Ascending aorta (tissue), 2 donors: ENCODE measurements around the gene PPP1R2. TPM values are rescaled to one million over a fixed set of nuclear protein-coding genes. Genes with fewer than 3 reads are reported as not detected.

Experiments
- DNase-seq, 2 donors: peaks; one replicate each; pipeline ENCODE4 v3.0.0-alpha.2; 2019; ENCODE audit warnings: low spot score in 2 of 2
- H3K27ac ChIP-seq, 2 donors: fragments of 200-600 bp; sonication (generic); one replicate each; pipeline ENCODE4 v1.5.1; 2016 to 2017; ENCODE audit warnings: mild to moderate bottlenecking in 1 of 2
- H3K27me3 ChIP-seq: fragments of 200-600 bp; sonication (generic); one replicate; pipeline ENCODE4 v1.5.1; 2017
- H3K36me3 ChIP-seq, 2 donors: fragments of 200-600 bp; sonication (generic); one replicate each; pipeline ENCODE4 v1.5.1; 2016
- H3K4me1 ChIP-seq, 2 donors: fragments of 200-600 bp; sonication (generic); one replicate each; pipeline ENCODE4 v1.5.1; 2016 to 2017; ENCODE audit warnings: mild to moderate bottlenecking in 1 of 2
- H3K4me3 ChIP-seq, 2 donors: fragments of 200-600 bp; sonication (generic); one replicate each; pipeline ENCODE4 v1.5.1; 2016 to 2017; ENCODE audit warnings: mild to moderate bottlenecking in 1 of 2
- H3K9me3 ChIP-seq, 2 donors: fragments of 200-600 bp; sonication (generic); one replicate each; pipeline ENCODE4 v1.5.1; 2016
- CTCF ChIP-seq, 3 experiments: fragments of 200-600 bp in 2 of 3; fragments of 450-650 bp in 1 of 3; sonication (generic) in 2 of 3; IDR thresholded peaks; one replicate each; pipeline ENCODE4 v1.5.1; 2016 to 2019; ENCODE audit warnings: antibody characterized with exemption in 3 of 3, mild to moderate bottlenecking in 1 of 3, moderate library complexity in 1 of 3
- intact Hi-C: fragments of 100-400 bp; cut with DNase I; formaldehyde crosslinking; loops from one replicate; pipeline ENCODE4 v1.15.1; 2023
- total RNA-seq: library from RNA; depleted of rRNA; stranded (reverse); fragments of >200 nt; gene quantifications from one replicate; pipeline ENCODE4 v1.1.0, GENCODE V29; 2016

Gene PPP1R2
- total RNA-seq, 1 donor from 2014 or later, result 62.3 TPM

GRCh38 chr3:195571361-195571760 is 28.2 kb upstream of the PPP1R2 start:
- Histone ChIP-seq H3K4me1 (no peaks in the 10 kb centered on the region), H3K4me3 (no peak overlapping the region), H3K27ac (no peak overlapping the region), H3K36me3 (no peaks in the 10 kb centered on the region), H3K27me3 (no peaks in the 10 kb centered on the region), H3K9me3 (no peaks in the 10 kb centered on the region)
- intact Hi-C loops, result no loop called here
- no peak for DNase-seq
- no peak for TF ChIP-seq CTCF (IDR thresholded peaks at IDR 0.05)

GRCh38 chr3:195570912-195571311 is 27.8 kb upstream of the PPP1R2 start:
- intact Hi-C loops, result no loop called here
- H3K27me3 ChIP-seq, result no peaks in the 10 kb centered on the region
- H3K27ac ChIP-seq, result no peak overlapping the region
- H3K9me3 ChIP-seq, result no peaks in the 10 kb centered on the region
- DNase-seq, result no peak
- no peaks in the 10 kb centered on the region for H3K4me1 ChIP-seq
- H3K36me3 ChIP-seq, result no peaks in the 10 kb centered on the region
- no peak for TF ChIP-seq CTCF (IDR thresholded peaks at IDR 0.05)
- no peak overlapping the region for H3K4me3 ChIP-seq

GRCh38 chr3:195570344-195570743 is 27.2 kb upstream of the PPP1R2 start:
- H3K9me3 ChIP-seq, result no peaks in the 10 kb centered on the region
- H3K27me3 ChIP-seq, result no peaks in the 10 kb centered on the region
- intact Hi-C loops, result no loop called here

GRCh38 chr3:195568630-195569029 is 25.5 kb upstream of the PPP1R2 start:
- Histone ChIP-seq H3K27ac (no peak overlapping the region), H3K27me3 (no peaks in the 10 kb centered on the region), H3K36me3 (no peaks in the 10 kb centered on the region), H3K4me3 (no peak overlapping the region), H3K9me3 (no peaks in the 10 kb centered on the region), H3K4me1 (no peaks in the 10 kb centered on the region)
- no peak for DNase-seq
- intact Hi-C loops, result no loop called here
- TF ChIP-seq CTCF (IDR thresholded peaks at IDR 0.05), result no peak

More at GRCh38 chr3:195570344-195570743, 27.2 kb upstream of the PPP1R2 start:
- H3K4me3 ChIP-seq, result no peak overlapping the region
- TF ChIP-seq CTCF (IDR thresholded peaks at IDR 0.05), result no peak
- no peaks in the 10 kb centered on the region for H3K4me1 ChIP-seq
- DNase-seq, result no peak
- no peak overlapping the region for H3K27ac ChIP-seq
- no peaks in the 10 kb centered on the region for H3K36me3 ChIP-seq

GRCh38 chr3:195566797-195567196 is 23.7 kb upstream of the PPP1R2 start:
- Histone ChIP-seq H3K36me3 (no peaks in the 10 kb centered on the region), H3K9me3 (no peaks in the 10 kb centered on the region), H3K27ac (no peak overlapping the region), H3K4me1 (no peaks in the 10 kb centered on the region), H3K27me3 (no peaks in the 10 kb centered on the region), H3K4me3 (no peak overlapping the region)
- TF ChIP-seq CTCF (IDR thresholded peaks at IDR 0.05), result no peak
- intact Hi-C loops, result no loop called here
- no peak for DNase-seq

- no peaks in the 10 kb centered on the region for H3K9me3 ChIP-seq
- TF ChIP-seq CTCF (IDR thresholded peaks at IDR 0.05), result no peak
- no peak overlapping the region for H3K4me3 ChIP-seq
- H3K27me3 ChIP-seq, result no peaks in the 10 kb centered on the region
- no peaks in the 10 kb centered on the region for H3K4me1 ChIP-seq
- no peak for DNase-seq
- H3K27ac ChIP-seq, result no peak overlapping the region
- H3K36me3 ChIP-seq, result no peaks in the 10 kb centered on the region
- intact Hi-C loops, result no loop called here
Observed at GRCh38 chr3:195565716-195566115, 22.6 kb upstream of the PPP1R2 start.
